T-helper 1 cell (primary cell): ENCODE measurements around the gene TRIM44.
"Not testable (repeated sequence)": the region's sequence is repeated elsewhere in the genome, so short reads cannot be mapped to it uniquely, and the experiment has no call there.

Experiments used
- DNase-seq, 5 donors: peaks; one replicate each; pipeline ENCODE4 v3.0.0-alpha.2; 2012 to 2020

TRIM44 gene

DNA sequence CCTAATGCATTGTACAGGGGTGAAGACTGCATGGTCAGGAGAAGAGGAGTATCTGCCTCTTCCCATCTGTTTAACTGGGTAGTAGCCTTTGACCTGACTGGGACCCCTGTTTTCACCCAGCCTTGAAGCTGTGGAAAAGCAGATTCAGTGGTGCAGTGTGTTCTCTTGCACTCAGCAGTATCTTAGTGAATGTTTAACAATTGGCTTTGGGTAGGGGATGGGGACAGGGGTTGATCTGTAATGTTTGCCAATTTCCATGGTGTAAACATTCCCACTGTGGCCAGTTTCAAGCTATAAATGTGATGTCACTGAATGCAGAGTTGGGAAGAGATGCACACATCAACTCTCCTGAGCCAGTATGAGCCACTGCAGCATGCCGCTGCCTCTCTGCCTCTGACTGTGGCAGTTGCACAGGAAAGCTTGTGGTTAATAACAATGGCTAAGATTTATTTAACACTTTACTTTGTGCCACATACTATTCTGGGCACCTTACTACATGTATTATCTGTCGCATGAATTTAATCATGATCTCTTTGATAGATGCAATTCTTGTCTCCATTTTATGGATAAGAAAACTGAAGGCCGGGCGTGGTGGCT lies 28.6 kb upstream of the TRIM44 start:
- no peak for DNase-seq

DNA sequence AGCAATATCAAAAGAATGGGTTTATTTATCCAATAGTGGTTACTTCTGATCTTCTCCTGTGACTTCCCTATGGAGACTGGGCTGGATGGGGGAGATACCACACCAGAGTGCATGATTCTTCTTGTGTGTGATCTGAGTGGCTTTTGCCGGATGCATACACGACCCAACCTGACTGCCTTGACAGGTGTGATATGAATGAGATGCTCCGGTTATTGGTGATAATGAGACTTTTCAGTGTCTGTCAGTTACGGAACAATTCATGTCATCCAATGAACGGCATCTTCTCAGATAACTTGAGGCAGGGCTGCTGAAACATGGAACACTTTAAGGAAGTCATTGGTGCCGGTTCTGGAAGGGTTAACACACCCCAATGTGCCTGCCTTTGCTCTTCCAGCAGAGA lies 26.6 kb upstream of the TRIM44 start:
- DNase-seq: no peak

DNA sequence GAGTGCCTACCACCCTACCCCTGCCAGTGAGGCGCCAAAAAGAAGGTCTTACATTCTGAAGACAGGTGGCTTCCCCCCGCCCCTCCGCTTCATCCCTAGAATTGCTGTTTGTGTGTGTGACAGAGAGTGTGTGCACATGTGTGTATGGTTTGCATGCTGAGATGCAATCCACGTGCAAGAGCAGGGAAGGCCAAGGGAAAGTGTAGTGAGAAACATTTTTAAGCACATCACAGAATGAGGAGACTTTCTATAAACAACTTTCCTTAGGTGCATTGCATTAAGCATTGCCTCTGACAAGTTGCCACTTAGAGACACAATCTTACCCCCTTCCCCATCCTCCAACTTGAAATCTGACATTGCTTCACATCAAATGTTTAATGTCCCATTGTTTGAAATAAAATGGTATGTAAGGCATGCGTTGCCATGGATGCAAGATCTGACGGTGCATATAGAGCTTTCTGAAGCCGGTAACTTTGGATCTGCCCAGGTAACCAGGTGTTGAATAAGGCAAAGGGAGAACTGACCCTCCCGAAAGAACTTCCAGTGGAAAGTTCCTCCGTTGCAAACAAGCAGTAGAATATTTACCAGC lies 22.9 kb upstream of the TRIM44 start:
- DNase-seq: no peak

DNA sequence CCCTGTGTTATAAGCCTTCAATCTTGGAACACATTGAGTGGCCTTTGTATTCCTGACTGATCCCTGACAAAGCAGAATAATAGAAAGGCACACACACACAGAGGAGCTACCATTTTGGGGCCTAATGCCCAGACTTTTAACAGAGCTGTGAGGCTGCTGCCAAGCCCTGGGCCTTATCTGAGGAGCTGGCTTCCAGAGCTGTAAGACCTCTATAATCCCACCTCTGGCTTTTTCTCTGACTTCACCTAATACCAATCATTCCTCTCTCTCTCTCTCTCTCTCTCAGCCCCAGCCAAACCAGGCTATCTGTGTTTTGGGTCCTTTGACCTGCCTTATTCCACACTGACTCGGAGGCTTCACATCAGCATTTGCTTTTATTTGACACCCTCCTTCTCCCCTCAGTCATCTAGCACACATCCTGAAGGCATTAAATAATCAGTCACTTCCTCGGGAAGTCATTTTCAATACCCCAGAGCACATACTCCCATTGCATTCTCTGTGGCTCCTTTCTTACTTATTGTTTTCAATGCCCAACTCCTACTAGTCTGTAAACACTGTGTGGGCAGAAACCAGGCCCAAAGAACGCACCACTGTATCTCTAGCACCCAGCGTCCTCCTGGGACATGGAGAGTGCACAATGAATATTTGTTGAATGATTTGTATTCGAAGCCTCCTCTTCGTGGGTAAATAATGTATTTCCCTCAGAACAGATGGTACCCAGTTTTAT lies 21.2 kb upstream of the TRIM44 start:
- DNase-seq: no peak

DNA sequence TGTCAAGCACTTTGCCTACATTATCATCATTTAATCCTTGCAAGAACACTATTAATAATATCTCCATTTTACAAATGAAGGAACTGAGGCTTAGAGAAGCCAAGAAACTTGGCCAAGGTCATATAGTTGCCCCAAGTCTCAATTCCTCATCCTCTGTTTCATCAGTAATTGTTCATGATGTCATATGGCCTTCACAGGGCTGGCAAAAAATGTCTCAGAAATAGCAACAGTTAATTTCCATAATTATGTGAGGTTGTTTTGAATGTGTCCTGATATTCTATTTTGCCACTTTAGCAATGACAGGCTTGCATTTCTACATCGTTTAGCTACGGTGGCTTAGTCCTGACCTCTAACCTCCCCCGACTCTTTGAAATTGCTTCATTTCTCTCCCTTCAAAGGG lies 20.6 kb upstream of the TRIM44 start:
- no peak for DNase-seq

DNA sequence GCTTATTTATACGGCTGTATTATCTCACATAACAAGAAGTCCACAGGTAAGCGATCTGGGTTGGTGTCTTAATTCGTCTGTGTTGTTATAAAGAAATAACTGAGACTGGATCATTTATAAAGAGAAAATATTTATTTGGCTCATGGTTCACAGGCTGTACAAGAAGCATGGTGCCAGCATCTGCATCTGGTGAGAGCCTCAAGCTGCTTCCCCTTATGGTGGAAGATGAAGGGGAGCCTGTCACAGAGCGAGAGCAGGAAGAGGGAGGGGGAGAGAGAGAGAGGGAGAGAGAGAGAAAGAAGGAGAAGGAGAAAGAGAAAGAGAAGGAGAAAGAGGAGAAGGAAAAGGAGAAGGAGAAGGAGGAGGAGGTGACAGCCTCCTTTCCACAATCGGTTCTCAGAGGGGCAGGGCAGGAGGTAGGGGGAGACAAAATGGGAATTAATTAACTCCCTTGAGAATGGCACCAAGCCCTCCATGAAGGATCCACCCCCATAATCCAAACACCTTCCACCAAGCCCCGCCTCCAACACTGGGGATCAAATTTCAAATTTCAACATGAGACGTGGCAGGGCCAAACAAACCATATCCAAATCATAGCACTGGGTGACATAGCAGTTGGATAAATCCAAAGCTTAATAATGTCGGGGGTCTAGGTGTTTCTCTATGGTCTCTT lies 15.0 kb upstream of the TRIM44 start:
- no peak for DNase-seq

DNA sequence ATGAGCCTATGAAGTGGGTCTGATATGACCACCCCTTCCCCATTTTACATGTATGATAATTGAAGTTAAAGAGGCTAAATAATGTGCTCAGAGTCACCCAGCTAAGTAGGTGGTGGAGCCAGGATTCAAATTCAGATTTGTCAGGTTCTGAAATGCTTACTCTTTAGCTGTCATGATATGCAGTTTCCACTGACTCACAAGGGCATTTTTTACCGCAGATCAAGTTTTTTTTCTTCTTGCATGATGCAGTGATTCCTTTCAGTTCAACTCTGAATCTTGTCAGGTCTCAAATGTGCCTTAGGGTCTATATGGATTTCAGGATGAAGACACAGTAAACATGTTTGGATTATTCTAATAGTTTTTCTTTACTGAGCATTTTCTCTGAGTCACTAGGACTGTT lies 12.6 kb upstream of the TRIM44 start:
- no peak for DNase-seq

DNA sequence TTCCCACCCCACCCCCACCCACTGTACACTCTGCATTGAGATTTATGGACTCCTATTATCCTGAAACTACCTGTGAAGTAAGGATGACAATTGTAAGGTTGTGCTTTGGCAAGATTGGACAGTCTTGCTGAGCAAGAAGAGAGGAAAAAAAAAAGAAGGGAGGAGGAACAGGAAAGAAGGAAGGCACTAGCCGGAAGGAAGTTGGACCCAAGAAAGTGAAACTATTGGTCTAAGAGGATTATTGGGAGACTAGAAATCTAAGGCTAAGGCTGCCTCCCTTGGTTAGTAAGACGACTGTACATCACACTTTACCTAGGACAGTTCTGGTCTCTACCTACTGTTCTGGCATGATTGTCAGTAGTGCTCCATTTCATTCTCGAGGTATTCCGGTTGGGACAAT lies 12.1 kb upstream of the TRIM44 start:
- DNase-seq: no peak

DNA sequence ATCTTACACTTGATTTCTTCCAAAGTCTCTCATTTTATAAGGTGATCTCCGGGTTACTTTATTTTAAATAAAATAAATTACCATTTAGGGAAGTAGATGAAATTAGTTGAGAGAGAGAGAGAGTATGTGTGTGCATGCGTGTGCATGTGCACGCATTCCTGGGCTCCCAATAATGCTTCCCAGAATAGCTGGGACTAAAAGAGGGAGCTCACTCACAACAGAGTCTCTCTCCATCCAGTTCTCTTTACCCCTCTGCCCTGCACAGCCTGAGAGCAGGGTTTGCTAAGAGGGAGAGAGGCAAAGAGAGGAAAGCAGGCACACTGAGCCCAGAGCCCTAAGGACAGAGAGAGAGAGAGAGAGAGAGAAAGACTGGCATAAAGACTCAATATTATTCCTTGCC lies 11.3 kb upstream of the TRIM44 start:
- no peak for DNase-seq

DNA sequence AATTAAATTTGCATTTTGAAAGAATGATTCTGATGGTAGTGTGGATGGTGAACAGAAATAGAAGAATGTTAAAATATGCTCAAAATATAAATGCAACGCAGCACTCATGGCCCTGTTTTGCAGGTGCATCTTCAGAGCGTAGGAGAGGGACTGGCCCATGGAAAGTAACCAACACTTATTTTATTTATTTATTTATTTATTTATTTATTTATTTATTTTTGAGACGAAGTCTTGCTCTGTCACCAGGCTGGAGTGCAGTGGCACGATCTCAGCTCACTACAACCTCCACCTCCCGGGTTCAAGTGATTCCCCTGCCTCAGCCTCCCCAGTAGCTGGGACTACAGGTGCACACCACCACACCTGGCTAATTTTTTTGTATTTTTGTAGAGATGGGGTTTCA lies 9.8 kb upstream of the TRIM44 start:
- not testable (repeated sequence) for DNase-seq

DNA sequence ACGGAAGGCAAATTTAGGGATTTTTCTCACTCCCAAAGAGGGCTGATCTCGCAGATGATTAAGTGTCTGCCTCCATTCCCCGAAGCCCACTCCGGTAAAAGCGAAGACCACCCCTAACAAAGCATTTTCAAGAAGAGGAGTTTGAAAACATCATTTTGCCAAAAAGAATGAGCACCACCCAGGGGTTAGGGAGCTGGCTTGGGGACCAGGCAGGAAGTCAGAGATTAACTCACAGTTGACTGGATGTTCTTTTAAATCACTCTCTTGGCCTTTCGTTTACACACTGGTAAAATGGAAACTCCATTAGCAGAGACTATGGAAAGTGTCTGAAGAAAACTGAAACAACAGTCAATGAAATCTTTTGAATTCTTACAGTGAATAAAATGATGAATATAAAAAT lies 7.9 kb upstream of the TRIM44 start:
- DNase-seq: no peak

DNA sequence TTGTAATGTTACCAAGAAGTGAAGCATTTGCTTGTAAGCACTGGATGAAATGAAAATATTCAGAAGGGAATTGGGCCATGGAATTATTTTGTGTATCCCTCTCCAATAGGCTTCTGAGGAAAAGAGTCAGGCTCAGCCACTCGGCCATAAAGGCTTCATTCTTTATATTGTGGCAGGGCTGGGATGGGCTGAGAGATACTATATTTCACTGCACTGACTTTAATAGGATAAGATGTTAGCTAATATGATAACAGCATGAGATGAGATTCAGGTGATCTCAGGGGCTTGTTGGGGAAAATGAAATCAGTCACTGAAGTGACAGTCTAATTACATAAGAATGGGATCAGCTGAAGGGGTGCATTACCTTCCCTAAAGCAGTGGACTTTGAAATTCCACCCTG lies 7.3 kb upstream of the TRIM44 start:
- no peak for DNase-seq

DNA sequence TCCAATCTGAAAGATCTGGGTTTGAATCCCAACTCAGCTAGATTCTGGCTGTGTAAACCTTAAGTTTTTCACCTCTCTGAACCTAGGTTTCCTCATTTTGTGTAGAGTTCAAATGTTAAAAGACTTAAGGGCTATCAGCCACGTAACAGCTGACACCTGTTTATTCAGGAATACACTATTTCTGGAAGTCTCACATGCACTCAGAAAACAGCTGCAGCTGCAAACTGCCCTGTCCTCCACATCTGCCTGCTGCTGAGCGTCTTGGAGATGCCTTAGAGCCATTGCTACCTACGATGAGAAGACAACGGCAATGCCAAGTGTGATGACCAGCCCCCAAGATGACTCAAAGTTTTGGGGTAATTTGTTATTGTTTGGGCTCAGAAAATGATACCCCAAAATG lies 6.7 kb upstream of the TRIM44 start:
- DNase-seq: no peak

DNA sequence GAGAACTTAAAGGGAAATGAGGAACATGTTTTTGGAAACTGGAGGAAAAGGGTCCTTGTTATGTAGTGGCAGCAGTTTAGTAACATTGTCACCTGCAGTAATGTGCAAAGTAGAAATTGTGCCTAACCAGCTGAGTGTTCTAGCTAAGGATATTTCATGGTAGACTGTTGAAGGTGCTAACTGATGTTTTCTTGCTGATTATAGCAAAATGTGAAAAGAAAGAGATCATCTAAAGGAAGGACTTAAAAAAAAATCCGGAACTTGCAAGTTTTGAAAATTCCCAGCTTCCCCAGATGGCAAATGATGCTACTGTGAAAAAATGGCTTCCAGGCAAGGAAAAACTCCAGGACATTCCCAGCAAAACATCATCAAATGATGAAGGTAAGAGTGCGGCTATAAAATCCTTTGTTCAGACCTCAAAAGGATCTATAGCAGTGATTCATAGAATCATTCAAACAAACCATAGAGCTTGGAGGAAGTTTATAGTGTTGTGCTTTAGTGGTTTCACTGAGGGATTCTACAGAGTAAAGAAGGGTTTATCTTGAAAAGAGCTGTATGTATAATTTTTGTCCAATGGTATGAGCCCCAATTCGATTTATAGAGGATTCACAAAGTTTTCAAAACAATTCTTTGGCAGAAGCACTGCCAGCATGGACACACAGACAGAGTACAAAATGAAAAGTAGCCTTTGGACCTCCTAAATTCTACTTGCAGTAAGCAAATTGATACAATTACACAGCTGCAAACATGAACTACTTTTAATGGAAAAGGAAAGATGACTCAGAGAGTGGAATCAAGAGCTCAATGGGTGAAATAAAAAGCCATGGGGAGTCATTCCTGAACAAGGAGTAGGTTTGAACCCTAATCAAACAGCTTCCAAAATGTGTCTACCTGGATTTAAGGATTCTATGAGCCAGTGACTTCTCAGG lies 4.3 kb upstream of the TRIM44 start:
- no peak for DNase-seq

DNA sequence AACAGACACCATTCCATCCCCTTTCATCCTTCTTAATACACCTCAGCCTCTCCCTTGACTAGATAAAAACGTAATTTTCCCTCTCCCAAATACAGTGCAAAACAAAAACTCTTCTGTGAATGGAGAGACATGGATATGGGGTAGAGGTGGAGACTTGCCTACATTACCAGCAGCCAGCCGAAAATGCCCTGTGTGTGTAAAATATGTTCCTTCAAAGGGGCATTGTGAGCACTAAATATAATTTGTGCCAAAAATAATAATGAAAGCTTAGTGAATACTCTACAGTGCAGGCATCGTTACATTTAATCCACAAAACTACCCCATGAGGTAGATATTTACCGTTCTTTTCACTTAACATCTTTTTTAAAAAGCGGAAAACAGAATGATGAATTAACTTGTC lies 1.0 kb upstream of the TRIM44 start:
- DNase-seq: no peak

DNA sequence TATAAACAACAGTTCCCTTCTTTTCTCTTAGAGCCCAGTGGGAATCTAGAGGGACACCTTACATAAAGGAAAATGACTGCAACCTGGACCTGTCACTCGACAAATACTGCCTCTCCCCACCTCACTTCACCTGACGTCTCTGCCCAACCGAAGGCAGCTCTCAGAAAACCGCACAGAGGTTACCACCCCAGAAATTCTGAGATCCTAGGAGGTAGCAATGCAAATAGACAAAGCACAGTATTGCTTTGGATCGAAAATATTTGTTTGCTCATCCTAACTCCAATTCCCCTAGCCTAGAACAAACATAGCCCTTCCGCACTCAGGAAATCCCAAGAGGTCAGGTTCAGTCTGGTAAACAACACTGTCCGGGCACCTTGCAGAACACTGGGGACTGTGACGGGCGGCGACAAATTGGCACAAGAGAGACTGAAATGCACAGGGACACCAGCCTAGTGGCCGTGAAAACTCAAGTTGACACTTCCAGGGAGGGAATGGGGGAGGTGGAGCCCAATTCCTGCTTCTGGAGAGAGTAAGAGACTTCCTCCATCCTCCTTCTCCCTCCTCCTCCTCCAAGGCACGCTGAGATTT lies 420 bp upstream of the TRIM44 start:
- DNase-seq: peak in 2 of 5 donors; percentile 14 to 21

DNA sequence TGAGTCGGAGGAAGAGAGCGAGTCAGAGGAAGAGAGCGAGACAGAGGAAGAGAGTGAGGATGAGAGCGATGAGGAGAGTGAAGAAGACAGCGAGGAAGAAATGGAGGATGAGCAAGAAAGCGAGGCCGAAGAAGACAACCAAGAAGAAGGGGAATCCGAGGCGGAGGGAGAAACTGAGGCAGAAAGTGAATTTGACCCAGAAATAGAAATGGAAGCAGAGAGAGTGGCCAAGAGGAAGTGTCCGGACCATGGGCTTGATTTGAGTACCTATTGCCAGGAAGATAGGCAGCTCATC lies 780 bp downstream of the TRIM44 start:
- DNase-seq: no peak

DNA sequence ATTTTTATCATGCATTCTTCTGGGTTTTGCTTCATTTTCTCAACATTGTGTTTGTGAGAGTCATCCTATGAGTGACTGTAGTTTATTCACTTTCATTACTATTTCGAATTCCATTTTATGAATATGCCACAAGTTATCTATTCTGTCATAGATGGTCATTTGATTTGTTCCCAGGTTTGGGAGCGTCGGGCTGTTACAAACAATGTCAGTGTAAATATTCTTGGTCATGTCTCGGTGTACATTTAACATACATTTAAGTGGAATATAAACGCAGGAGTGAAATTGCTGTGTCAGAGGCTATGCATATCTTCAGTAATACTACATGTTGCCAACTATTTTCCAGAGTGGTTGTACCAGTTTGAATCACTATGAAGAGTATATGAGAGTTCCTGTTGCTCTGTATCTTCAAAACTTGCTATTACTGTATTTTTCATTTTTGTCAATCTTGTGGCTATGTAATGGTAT lies 2.4 kb downstream of the TRIM44 start:
- DNase-seq: no peak

DNA sequence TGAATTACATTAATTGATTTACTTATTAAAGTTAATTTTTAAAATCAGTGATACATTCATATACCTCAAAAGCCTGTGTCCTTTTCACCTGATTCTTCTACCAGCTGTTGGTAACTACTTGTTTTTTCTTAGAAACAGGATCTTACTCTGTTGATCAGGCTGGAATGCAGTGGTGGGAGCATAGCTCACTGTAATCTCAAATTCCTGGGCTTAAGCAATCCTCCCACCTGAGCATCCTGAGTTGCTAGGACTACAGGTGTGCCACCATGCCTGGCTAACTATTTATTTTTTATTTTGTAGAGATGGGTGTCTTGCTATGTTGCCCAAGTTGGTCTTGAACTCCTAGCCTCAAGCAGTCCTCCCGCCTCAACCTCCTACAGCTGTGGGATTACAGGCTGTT lies 4.7 kb downstream of the TRIM44 start:
- DNase-seq: no peak

DNA sequence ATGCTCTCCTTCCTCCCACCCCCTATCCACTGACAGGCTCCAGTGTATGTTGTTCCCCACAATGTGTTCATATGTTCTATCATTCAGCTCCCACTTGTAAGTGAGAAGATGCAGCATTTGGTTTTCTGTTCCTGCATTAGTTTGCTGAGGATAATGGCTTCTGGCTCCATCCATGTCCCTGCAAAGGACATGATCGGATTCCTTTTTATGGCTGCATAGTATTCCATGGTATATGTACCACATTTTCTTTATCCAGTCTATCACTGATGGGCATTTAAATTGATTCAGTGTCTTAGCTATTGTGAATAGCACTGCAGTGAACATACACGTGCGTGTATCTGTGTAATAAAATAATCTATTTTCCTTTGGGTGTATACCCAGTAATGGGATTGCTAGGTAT lies 5.8 kb downstream of the TRIM44 start:
- not testable (repeated sequence) for DNase-seq

DNA sequence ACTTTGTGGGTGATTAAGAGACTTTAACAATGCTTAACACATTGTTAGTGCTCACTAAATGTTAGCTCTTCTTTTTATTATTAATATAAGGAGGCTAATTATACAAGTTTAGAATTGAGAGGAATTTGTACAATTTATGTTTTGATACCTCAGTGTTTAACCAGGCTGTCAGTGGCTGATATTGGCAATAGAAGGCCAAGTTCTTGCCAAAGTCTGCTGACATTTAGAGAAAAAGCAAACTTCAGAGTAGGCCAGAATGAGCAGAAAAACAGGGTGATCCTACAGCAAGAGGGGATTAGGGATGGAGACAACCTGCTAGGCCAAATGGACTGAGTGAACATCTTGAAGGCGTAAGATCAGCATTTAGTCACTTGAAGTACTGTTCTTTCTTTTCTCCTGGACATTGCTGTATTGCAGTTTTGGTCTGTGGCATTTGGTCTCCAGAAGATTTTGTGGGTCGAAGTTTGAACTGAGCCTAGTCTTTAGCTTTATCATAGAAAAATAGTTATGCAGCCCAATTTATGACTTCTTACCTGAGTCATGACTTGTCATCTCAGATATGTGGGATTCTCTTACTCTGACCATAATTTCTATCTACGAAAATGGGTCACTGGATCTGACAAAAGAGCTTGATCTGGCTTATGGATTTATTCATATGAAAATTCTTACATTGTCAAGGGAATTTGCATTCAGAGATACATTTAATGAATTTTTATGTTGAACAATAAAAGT lies 9.0 kb downstream of the TRIM44 start:
- DNase-seq: no peak

DNA sequence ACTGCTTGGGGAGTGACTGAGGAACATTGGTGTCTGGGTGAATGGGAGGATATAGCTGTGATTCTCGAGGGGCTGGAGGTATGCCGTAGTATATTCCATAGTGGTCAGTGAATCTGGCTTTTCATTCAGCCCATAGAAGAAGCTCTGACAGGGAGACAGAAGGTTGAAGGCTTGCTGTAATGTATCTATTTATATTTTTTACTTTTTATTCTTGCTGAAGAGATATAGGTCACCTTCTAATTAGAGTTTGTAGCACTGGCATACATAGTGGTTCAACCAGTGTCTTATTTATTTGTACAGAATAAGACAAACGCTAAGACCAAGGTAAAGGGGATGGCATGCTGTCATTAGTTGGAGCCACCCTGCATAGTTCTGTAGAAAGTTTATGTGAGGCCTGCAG lies 10.0 kb downstream of the TRIM44 start:
- no peak for DNase-seq
